ENCODE measurements around the gene FTCD.
"Not testable (repeated sequence)": the region's sequence is repeated elsewhere in the genome, so short reads cannot be mapped to it uniquely, and the experiment has no call there.

Gene FTCD

DNA sequence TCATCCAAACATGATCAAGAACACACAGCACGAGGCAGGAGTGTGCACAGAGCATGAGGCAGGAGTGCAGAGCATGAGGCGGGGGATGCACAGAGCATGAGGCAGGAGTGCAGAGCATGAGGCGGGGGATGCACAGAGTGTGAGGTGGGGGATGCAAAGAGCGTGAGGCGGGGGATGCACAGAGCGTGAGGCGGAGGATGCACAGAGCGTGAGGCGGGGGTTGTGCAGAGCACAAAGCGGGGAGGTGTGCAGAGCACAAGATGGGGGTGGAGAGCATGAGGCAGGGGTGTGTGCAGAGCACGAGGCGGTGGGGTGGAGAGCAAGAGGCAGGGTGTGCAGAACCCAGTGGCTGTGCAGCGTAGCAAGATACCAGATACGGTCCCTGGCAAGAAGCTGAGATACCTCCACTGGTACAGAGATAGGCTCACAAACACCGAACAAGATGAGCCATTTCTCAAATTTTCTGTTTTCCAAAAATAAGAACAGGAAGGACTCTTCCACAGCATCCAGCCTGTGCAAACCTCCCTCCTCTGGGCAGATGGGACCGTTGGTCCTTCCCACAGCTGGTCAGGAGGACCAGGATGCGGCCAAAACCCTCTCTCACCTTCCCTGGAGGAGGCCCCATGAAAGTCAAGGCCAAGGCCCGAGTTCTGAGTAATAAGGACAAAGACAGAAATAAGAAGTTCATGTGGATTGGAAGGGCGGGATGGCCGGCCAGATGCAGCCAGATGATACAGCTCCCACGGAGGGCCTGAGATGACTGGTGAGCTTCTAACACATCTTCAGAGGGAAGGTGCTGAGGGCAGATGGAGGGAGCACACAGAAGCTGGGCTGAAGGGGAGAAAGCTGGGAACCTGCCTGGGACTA, 16.9 kb upstream of the FTCD start:
- DNase-seq (ENCODE audit: low spot score) = no peak

DNA sequence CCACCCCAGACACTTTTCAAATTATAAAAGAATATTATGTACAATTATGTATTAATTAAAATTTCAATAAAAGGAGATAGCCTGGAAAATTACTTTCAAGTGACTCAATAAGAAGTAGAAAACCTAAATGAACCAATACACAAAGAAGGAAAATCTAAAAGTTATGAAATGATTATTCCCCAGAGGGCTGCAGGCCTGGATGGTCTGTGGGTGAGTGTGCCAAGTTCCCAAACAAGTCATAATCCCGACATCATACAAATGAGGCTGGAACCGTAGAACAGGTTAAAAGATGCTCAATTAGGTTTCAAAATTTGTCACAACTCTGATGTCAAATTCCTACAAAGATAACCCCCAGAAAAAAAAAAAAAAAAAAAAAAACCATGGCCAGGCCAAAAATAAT, 16.2 kb upstream of the FTCD start:
- no peak for DNase-seq (ENCODE audit: low spot score)

DNA sequence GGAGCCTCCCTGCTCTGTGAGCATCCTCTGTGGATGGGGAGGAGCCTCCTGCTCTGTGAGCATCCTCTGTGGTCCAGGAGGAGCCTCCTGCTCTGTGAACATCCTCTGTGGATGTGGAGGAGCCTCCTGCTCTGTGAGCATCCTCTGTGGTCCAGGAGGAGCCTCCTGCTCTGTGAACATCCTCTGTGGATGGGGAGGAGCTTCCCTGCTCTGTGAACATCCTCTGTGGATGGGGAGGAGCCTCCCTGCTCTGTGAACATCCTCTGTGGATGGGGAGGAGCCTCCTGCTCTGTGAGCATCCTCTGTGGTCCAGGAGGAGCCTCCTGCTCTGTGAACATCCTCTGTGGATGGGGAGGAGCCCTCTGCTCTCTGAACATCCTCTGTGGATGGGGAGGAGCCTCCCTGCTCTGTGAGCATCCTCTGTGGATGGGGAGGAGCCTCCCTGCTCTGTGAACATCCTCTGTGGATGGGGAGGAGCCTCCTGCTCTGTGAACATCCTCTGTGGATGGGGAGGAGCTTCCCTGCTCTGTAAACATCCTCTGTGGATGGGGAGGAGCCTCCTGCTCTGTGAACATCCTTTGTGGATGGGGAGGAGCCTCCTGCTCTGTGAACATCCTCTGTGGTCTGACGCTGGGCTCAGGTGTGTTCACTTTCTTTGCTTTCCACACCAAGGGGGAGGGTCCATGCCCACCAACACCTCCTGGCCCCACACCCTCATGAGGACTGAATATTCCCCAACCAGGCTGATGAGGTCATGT, 15.2 kb upstream of the FTCD start:
- not testable (repeated sequence) for DNase-seq (ENCODE audit: low spot score)

DNA sequence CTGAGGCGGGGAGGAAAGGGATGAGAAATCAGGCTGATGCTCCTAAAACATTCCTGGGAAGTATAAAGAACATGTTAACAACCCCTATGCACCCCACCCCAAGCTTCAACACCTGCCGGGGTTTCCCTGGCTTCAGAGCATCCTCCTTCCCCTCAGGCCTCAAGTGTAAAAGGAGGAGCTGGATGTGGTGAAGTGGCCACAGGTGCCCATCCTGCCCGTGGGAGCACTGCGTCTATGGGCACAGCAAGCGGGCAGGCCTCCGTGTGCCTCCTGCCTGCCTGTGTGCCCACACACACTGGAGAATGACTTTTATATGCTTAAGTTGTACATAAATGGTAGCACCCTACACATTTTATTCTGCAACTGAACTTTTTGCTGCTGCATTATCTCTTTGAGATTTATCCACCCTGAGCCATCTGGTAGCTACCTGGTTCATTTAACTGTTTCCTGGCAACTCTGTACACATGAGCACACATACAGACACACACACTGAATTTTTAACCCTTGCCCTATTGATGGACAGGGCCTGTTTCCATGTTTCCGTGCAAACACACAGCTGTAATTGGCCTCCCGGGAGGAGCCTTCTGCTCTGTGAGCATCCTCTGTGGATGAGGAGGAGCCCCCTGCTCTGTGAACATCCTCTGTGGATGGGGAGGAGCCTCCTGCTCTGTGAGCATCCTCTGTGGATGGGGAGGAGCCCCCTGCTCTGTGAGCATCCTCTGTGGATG, 13.4 kb upstream of the FTCD start:
- no peak for DNase-seq (ENCODE audit: low spot score)

DNA sequence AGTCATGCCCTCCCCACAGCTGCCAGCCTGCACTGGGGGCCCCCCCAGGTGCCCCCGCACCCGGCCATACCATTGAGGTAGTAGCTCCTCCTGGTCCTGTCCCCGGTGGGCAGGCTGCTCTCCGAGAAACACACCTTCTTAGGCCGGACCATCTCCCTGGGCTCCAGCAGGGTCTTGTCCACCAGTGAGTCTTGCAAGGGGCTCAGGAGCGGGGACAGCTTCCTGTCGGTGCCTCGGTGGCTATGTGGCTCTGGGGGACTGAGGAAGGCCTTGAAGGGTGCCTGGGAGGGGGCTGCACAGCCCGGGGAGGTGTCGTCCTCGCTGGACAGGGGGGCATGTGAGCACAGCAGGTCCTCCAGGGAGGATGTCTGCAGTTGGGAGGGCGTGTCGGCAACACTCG, 12.9 kb upstream of the FTCD start:
- DNase-seq (ENCODE audit: low spot score) = no peak

DNA sequence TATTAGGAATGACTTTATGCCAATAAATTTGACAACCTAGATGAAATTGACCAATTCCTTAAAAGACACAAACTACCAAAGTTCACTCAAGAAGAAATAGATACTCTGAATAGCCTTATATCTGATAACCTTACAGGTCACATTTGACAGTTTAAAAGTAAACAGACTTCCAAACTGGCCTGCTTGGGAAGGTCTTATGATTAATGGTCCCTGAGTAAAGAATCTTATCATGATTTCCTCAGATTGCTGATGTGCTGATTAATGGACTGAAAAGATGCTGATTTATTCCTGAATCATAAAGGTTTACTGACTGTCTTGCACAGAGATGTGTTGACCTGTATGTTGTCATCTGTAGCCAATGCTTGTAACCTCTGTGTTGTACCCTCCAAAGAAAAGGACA, 9.7 kb upstream of the FTCD start:
- no peak for DNase-seq (ENCODE audit: low spot score)

DNA sequence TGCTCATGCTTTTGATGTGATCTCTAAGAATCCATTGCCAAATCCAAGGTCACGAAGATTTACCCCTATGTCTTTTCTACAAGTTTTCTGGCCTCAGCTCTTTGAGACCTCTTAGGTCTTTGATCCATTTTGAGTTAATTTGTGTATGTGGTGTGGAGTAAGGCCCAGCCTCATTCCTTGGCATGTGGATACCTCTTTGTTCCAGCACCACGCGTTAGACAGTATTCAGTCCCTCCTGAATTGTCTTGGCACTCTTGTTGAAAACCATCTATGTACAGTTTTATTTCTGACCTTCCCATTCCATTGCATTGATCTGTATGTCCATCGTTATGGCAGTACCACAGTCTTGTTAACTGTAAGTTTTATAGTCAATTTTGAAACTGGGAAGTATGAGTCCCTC, 8.0 kb upstream of the FTCD start:
- no peak for DNase-seq (ENCODE audit: low spot score)

DNA sequence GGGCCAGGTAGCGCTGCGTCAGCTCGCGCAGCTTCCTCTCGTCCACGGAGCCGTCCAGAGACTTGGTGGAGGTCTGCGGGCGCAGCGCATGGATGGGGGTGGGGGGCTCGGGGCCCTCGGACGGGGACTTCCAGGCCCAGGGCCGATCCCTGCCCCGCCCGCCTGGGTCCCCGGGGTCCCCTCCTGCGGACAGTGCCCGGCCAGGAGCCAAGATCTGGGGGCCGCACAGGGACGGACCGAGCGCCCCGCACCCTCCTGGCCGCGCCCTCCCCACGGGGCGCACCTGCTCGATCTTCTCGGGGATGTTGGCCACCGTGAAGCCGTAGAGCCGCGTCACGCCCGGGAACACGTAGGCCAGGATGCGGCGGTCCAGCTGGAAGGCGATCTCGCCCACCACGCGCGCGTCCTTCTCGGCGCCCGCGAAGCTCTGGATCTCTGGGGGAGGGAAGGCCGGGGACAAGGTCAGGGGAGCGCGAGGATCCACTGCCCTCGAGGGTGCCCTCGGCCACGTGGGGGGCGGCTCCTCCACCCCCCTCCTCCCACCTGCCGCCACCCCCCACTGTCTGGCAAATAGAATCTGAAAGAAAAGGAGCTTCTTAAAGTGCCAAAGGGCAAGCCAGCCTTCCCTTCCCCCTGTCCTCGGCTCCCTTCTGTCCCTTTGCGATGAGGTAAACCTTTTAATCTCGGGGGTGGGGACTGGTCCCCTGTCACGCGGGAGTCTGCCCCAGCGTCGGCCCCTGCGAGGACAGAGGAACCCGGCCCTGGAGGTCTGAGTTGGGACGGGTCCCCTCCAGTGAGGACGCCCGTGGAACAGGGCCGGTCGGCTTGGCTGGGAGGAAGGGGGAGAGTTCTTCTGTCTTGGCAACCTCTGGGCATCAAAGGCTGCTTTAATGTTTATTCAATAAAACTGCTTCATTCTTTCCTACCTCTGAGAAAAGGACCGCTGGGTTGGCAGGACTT, 6.5 kb upstream of the FTCD start:
- DNase-seq (ENCODE audit: low spot score) = no peak

DNA sequence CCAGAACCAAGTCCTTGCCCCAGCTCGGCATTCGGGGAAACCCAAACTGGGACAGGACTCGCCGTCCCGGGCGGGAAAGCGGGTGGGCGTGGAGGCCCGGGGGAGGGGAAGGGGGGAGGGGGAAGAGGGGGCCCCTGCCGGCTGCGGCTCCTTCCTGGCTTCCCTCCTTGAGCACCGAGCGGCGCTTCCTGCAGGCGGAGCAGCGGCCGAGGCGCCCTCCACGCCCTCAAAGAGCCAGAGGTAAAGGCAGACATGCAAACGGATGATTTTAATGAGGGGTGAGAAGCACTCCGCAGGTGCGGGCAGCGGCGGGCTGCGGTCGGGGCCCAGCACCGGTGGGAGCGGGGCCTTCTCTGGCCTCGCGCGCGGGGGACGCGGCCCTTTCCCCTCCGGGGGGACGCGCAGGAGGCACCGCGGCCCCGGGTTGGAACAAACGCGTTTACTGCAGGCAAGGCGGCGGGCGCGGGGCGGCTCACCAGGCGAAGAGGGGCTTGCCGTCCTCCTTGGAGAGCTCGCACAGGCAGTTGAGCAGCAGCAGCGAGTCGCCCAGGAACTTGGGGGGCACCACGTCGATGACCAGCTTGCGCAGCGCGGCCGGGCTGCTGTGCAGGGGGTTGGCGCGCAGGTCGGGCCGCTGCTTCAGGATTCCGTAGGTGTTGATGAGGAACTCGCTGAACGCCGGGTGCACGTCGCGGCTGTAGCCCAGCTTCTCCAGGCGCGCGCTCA, 5.7 kb upstream of the FTCD start:
- DNase-seq (ENCODE audit: low spot score) = no peak

DNA sequence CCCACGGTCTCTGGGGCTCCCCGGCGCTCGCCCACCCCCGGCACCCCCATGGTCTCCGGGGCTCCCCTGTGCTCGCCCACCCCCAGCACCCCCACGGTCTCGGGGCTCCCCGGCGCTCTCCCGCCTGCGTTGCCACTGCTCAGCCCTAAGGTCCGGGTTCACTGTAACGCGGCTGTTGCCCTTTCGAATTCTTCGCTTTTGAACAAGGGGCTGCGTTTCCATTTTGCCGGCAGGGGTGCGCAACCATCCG, 5.2 kb upstream of the FTCD start:
- DNase-seq (ENCODE audit: low spot score) = no peak

DNA sequence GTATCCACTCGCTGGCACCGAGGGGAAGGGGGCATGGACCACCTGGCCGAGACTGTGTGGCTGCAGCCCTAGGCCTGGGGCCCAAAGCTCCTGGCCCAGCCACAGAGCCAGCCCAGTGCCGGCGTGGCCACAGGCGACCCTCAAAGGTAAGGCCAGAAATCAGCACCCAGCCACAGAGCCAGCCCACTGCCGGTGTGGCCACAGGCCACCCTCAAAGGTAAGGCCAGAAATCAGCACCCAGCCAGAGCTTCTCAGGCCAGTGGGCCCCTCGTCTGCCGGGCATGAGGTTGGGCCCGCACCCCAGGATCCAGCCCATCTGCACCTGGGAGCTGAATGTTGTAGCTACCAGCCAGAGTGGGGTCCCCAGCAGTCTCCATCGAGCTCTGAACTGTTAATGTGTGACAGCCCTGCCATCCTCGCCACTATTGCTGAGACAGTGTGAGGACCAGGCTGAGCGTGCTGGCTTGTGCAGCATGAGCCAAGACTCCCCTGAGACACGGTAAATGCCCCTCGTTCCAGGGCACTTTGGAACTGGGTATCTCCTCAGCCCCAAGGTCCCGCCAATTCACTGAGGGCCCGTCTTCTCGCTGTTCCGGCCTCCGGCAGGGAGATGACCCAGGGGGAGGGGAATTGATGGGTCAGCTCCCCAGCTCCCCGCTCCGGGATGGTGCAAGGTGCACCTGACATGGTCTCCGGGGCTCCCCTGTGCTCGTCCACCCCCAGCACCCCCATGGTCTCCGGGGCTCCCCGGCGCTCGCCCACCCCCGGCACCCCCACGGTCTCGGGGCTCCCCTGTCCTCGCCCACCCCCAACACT, 4.7 kb upstream of the FTCD start:
- DNase-seq (ENCODE audit: low spot score) = no peak

DNA sequence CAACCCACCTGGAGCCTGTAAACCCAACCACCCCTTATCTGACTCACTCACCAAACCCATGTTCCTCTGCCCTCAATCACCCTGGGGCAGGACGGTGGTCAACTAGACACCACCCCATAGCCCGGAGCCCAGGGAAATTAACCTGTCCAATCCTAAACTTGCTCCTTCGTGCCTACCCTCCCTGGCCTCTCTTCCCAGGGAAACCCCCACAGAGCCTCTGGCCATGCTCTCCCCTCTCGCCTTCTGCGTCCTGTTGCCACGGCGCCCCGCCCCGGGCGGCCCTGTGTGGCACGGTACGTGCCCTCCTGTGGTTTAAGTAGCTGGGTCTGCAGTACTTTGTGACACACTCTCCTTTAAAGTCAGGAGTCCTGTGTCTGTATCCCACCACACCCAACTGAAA, 4.0 kb upstream of the FTCD start:
- DNase-seq (ENCODE audit: low spot score) = no peak

DNA sequence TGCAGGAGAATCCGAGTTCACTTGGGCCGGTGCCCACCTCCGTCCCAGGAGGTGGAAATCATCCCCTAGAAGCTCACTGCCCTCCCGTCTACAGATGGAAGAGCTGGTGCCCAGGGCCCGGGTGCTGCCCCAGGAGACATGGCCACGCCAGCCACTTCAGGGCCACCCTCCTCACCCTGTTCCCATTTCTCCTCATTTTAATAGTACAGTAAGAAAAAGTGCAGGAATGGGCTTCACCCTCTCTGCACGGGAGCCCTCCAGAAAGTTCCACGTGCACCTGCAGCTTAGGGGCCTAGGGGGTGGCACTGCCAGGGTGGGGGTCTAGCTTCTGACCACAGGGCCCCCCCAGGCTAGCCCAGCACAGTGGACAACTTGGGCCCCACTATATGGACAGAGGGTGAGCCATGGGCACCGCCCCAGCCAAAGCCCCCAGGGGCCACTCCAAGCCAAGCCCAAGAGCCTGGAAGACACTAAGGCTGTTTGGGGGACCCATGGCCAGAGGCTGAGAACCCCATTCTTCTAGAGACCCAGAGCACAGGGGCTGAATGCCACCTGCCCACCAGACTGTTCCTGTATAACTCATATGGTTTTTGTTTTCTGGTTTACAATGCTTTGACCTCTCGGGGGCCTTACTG, 3.4 kb upstream of the FTCD start:
- no peak for DNase-seq (ENCODE audit: low spot score)

DNA sequence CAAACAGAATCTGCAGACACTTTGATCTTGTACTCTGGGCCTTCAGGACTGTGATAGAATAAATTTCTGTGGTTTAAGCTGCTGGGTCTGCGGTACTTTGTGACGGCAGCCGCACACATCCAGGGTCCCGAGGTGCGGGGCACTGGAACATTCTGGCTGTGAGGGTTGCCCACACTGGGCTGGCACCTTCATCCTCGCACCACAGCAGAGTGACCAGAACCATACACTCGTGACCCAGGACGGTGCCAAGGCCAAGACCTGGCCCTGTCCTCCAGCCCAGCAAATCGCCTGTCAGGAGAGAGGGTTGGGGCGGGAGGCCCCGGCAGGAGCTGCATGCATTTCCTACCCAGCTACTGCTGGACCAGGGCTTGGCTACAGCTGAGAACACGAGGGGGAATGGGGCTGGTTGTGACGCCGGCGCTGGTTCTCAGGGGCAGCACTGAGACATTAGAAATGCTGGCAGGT, 2.6 kb upstream of the FTCD start:
- DNase-seq (ENCODE audit: low spot score) = no peak

DNA sequence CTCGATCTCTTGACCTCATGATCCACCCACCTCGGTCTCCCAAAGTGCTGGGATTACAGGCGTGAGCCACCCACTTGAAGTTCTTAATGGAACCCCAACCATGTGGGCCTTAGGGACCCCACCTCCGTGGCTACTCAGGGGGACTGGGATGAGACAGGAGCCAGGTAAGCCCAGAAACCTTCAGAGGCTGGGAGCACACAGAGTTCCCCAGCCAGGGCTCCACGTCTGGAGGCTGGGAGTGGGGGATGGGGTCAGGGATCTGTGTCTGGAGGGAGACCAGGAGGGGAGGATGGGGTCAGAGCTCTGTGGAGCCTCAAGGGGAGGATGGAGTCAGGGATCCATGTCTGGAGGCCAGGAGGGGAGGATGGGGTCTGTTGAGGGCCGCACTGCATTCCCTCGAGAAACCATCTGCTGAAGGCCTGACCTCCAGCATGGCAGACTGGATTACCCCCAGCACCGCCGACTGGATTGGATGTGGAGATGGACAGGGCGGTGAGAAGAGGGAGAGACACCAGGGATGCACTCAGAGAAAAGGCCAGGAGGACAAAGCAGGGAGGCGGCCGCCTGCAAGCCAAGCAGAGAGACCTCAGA, 2.1 kb upstream of the FTCD start:
- DNase-seq (ENCODE audit: low spot score) = no peak

DNA sequence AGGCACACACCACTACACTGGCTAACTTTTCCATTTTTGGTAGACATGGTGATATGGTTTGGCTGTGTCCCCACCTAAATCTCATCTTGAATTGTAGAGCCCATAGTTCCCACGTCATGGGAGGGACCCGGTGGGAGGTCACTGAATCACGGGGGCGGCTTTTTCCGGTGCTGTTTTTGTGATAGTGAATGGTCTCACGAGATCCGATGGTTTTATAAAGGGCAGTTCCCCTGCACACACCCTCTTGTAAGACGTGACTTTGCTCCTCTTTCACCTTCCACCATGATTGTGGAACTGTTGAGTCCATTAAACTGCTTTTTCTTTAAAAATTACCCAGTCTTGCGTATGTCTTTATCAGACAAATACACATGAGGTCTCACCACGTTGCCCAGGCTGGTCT, 1.3 kb upstream of the FTCD start:
- DNase-seq (ENCODE audit: low spot score) = no peak

DNA sequence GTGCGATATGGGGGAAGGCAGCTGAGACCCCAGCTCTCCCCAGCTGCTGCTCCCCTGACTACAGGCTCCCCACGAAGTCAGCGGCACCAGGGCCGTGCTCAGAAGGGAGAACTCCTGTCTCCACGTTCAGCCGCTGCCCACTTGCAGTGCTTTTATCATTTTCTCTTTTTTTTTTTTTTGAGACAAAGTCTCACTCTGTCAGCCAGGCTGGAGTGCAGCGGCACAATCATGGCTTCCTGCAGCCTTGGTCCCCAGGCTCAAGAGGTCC, 933 bp upstream of the FTCD start:
- DNase-seq (ENCODE audit: low spot score) = no peak

DNA sequence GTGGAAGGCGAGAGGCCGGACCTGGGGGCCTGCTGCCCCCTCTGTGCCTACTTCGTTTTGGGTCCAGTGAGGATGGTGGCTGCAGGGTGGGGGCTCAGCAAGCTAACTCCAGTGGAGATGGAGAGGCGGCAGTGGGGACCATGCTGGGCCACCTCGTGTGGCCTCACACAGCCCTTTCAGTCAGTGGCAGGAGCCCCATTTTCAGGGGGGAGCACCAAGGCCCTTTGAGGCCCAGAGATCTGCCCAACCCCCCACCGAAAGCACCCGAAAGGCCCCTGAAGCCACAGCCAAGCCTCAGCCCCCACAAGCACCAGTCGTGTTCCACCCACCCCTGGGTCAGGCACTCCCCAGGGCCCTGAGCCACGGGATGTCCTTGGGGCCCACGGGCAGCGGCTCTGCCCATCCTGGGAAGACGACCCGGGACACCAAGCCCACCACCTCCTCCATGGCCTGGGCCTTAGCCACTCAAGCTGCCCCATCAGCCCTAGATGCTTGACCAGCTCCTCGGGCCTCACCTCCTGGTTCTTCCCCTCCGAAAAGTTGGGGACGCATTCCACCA, 345 bp downstream of the FTCD start:
- DNase-seq (ENCODE audit: low spot score) = no peak

DNA sequence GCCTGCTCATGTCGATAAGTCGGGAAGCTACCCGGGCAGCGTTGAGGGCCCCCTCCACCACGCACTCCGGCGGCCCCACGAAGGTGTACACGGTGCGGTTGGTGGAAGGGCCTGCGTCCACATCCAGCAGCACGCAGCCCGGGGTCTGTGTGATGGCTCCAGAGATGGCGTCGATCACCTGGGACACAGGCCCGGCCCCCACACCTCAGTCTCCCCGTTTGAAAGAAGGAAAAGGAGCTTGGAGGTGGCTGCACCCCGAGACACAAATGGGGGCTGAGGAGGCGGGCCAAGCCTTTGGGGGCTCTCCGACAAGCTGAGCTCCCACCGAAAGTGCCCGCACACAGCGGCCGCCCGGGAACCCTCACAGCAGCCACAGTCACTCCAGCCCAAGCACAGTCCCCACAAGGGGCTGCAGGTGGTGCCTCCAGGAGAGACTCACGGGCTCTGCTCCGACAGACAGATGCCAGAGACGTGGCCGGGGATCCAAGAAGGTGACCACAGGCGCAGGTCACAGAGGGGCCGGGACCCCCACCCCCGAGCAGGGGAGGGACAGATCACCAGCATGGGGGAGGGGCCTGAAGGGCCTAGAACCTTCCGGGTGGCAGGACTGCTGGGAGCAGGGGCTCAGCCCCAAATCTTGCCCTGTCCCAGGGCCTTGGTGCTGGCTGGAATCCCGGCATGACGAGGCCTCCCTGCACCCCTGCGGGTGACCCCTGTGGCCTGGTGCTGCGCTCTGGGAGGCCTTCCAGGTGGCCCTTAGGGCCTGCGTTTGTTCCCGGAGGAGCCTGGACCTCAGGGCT, 1.0 kb downstream of the FTCD start:
- no peak for DNase-seq (ENCODE audit: low spot score)
